AG04449 (cell line): Measurements from ENCODE around the gene PARVG.

ENCODE experiments used
- CTCF ChIA-PET: fragments of 350-600 bp; formaldehyde crosslinking; extraction: SDS; loops from one replicate; lab custom pipeline; 2021; ENCODE audit warnings: antibody characterized with exemption; lab: Yijun Ruan, JAX
- POLR2A ChIA-PET: fragments of 400-600, 350-600 bp; formaldehyde crosslinking; extraction: SDS; loops from one replicate; lab custom pipeline; 2020; ENCODE audit warnings: antibody characterized with exemption, inconsistent platforms; lab: Yijun Ruan, JAX
- DNase-seq: peaks from one replicate; pipeline ENCODE4 v3.0.0-alpha.2; 2010; ENCODE audit warnings: low read depth, low spot score
- H3K4me3 ChIP-seq: 2 replicates; pipeline ENCODE4 v1.5.1; 2011; ENCODE audit warnings: low read depth, mild to moderate bottlenecking, control low read depth, low read length
- TF ChIP-seq, protein P1 (sequence below): IDR thresholded peaks from one replicate; pipeline ENCODE4 v1.5.1; 2011; ENCODE audit warnings: mild to moderate bottlenecking, moderate library complexity, low read length, control low read depth, inconsistent platforms; ENCODE audit not compliant: insufficient read depth; ENCODE audit errors: missing control alignments

Gene PARVG

GRCh38 chr22:44194569-44194968, 13.8 kb downstream of the PARVG start:
- H3K4me3 ChIP-seq, result no peak overlapping the region
- CTCF ChIA-PET, result no interaction called here
- TF ChIP-seq, protein P1, sequence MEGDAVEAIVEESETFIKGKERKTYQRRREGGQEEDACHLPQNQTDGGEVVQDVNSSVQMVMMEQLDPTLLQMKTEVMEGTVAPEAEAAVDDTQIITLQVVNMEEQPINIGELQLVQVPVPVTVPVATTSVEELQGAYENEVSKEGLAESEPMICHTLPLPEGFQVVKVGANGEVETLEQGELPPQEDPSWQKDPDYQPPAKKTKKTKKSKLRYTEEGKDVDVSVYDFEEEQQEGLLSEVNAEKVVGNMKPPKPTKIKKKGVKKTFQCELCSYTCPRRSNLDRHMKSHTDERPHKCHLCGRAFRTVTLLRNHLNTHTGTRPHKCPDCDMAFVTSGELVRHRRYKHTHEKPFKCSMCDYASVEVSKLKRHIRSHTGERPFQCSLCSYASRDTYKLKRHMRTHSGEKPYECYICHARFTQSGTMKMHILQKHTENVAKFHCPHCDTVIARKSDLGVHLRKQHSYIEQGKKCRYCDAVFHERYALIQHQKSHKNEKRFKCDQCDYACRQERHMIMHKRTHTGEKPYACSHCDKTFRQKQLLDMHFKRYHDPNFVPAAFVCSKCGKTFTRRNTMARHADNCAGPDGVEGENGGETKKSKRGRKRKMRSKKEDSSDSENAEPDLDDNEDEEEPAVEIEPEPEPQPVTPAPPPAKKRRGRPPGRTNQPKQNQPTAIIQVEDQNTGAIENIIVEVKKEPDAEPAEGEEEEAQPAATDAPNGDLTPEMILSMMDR, result no peak
- POLR2A ChIA-PET, result no interaction called here
- no peak for DNase-seq

DNA sequence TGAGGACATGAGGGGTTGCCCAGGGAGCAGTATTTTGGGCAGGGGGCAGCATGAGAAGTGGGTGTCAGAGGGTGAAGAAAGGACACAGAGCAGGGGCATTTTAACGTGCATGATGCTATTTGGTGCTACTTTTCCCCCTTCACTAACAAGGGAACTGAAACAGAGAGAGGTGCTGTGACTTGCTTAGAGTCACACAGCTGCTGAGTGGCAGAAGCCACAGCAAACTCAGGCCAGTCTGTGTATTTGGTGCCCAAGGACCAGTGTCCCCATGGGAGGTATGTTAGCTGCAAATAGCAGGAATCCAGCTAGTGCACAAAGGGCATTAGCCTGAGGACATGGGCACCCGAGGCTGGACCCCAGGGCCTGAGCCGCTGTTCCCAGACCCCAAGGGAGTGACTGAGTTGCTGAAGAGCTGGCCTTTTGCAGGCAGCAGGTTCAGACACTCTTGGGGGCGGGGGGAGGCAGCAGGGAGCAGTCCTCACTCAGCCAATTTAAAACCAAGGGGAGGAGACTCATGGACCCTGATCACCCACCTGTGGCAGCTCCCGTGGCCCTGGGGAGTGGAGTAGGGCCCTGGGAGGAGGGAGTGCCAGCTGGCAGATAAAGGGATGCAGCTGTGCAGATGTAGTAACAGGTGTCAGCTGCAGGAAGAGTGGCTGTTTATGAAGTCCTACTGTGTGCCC, 14.6 kb downstream of the PARVG start:
- DNase-seq, result no peak
- no peak overlapping the region for H3K4me3 ChIP-seq
- POLR2A ChIA-PET, result no interaction called here
- CTCF ChIA-PET, result no interaction called here
- TF ChIP-seq, protein P1, result no peak

DNA sequence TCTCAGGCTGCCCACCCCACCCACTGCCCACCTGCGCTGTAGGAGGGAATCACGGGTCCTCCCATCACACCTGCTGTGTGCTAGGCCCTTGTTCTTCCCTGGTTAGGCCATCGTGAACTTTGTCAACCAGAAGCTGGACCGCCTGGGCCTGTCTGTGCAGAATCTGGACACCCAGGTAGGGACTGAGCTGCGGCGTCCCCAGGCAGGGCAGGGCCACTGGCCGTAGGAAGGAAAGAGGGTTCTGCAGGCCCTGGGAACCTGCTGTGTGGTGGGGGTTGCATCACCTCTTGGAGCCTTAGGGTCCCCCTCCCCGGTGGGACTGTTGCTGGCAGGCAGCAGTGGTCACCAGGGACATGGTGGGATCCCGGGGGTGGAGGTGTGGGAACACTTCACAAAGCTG, 15.5 kb downstream of the PARVG start:
- POLR2A ChIA-PET, result no interaction called here
- DNase-seq, result no peak
- H3K4me3 ChIP-seq, result no peak overlapping the region
- CTCF ChIA-PET, result no interaction called here
- TF ChIP-seq, protein P1, result no peak

DNA sequence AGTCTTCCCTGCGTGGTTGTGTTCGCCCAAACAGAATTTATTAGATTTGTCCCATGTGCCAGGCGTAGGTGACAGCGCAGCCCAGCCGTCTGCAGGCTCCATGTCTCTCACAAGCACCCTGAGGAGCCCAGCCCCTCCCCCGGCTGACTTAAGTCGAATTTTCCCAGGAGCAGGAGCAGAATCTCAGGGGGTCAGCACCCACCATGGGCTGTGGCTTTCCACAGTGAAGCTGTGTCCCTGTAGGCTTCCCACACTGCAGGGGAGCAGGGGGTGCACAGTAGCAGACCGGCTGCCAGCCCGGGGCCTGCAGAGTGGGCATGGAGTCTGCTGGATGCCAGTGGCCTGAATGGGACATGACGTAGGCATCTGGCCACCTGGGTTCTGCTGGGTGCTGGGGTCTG, 16.0 kb downstream of the PARVG start:
- H3K4me3 ChIP-seq, result no peak overlapping the region
- DNase-seq, result no peak
- POLR2A ChIA-PET, result no interaction called here
- TF ChIP-seq, protein P1, result no peak
- CTCF ChIA-PET, result no interaction called here

DNA sequence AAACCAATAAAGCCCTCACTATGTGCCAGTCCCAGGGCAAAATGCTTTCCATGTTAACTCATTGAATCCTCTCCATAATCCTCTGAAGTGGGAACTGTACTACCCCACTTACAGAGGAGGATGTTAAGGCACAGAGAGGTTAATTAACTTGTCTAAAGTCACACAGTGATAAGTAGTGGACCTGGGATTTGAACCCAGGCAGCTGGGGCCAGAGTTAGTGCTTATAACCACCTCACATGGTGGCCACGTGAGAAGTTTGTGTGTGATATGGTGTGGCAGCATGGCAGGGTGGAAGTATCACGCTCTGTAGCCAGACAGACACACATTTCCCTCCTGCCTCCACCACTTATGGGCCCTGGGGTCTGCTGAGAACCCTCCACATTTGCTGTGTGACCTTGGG, 16.5 kb downstream of the PARVG start:
- CTCF ChIA-PET, result no interaction called here
- POLR2A ChIA-PET, result no interaction called here
- TF ChIP-seq, protein P1, result no peak
- H3K4me3 ChIP-seq, result no peak overlapping the region
- DNase-seq, result no peak

- TF ChIP-seq, protein P1, result no peak
- DNase-seq, result no peak
- ChIA-PET POLR2A (no interaction called here), CTCF (no interaction called here)
- H3K4me3 ChIP-seq, result no peak overlapping the region
Observed at GRCh38 chr22:44199164-44199563, 18.4 kb downstream of the PARVG start.
